ENCODE measurements around the gene GRM7. TPM values are rescaled to one million over a fixed set of nuclear protein-coding genes. Genes with fewer than 3 reads are reported as not detected.

The GRM7 gene
- total and polyA plus RNA-seq, 2 donors = 0.14 to 1.7 TPM

DNA sequence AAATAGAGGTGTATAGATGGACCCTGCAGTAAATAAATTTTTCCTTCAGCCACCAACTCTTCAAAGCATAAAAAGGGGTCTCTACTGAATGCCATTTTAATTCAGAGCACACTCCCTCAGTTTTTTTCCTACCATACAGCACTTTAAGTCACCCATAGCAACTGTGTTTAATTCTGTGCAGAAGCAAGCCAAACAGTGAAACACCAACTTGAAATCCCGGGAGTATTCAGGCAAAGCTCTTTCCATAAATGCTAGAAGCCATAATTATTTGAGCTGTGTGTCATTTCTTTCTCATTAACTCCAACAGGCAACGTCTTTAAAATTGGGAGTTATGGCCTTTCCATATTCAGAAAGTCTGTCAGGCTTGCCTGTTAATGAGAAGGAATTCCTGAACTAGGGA lies 562.1 kb downstream of the GRM7 start:
- no peak for DNase-seq (ENCODE audit: low read depth in 6 of 9, low spot score in 9 of 9)
- Histone ChIP-seq H3K27ac (ENCODE audit: low read depth in 1 of 2, low read length in 1 of 2) (no peak overlapping the region), H3K4me1 (ENCODE audit: control insufficient read depth in 2 of 2, insufficient read depth in 2 of 2, low read length in 2 of 2) (no peaks in the 10 kb centered on the region), H3K36me3 (ENCODE audit: control insufficient read depth in 2 of 2, insufficient read depth in 2 of 2, low read length in 1 of 2) (no peaks in the 10 kb centered on the region), H3K27me3 (ENCODE audit: control insufficient read depth in 2 of 2, insufficient read depth in 1 of 2, low read length in 1 of 2) (no peaks in the 10 kb centered on the region), H3K9me3 (ENCODE audit: control insufficient read depth in 2 of 2, insufficient read depth in 1 of 2, low read length in 1 of 2) (no peaks in the 10 kb centered on the region), H3K4me3 (ENCODE audit: low read length in 2 of 2) (no peak overlapping the region)
- WGBS = 90% methylated on average over 2 of the region's 2 CpGs

DNA sequence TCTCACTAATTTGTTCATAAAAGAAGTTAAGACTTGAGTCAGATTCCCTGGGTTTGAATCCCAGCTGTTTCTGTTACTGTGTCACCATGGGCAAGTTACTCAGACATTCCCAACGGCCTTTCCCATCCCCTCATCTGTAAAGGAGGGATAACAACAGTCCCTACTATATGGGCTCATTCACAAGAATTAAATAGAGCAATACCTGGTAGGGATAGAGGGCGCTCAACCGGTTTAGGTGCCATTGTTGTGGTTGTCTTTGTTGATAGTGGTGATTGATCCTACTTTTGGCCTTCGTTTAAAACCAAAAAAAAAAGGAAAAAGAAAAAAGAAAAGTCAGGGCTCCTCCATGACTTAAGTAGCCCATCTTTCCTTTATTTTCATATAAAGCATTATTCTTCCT lies 563.1 kb downstream of the GRM7 start:
- H3K27ac ChIP-seq (ENCODE audit: low read depth in 1 of 2, low read length in 1 of 2) = no peak overlapping the region
- no peak for DNase-seq (ENCODE audit: low read depth in 6 of 9, low spot score in 9 of 9)
- H3K36me3 ChIP-seq (ENCODE audit: control insufficient read depth in 2 of 2, insufficient read depth in 2 of 2, low read length in 1 of 2) = no peaks in the 10 kb centered on the region
- no peaks in the 10 kb centered on the region for H3K27me3 ChIP-seq (ENCODE audit: control insufficient read depth in 2 of 2, insufficient read depth in 1 of 2, low read length in 1 of 2)
- no peak overlapping the region for H3K4me3 ChIP-seq (ENCODE audit: low read length in 2 of 2)
- no peaks in the 10 kb centered on the region for H3K4me1 ChIP-seq (ENCODE audit: control insufficient read depth in 2 of 2, insufficient read depth in 2 of 2, low read length in 2 of 2)
- WGBS = 92% methylated on average over 4 of the region's 4 CpGs
- H3K9me3 ChIP-seq (ENCODE audit: control insufficient read depth in 2 of 2, insufficient read depth in 1 of 2, low read length in 1 of 2) = no peaks in the 10 kb centered on the region

DNA sequence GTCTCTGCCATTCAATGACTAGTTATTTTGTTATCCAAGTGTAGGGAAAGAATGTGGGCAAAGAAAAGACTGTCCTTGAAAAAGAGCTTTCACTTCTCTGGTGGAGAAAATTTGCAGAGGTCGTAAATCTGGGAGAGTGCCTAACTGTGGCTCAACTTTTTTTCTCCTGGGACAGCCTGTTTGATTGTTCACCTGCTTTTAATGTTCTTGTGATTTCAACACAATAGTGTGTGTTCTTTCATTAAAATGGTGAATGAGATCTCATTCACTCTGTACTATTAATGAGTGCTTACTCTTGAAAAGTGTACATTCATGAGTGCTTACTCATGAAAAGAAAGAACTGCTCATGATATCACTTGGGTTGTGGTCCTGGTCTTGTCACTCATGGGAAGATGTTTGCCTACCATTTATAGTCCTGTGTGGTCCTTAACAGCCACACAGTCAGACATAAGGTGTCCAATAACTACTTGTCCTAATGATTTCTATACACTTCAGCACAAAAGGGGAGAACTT lies 567.3 kb downstream of the GRM7 start:
- 92% methylated on average over 1 of the region's 1 CpG for WGBS
- H3K4me3 ChIP-seq (ENCODE audit: low read length in 2 of 2) = no peak overlapping the region
- H3K27ac ChIP-seq (ENCODE audit: low read depth in 1 of 2, low read length in 1 of 2) = no peak overlapping the region
- no peaks in the 10 kb centered on the region for H3K36me3 ChIP-seq (ENCODE audit: control insufficient read depth in 2 of 2, insufficient read depth in 2 of 2, low read length in 1 of 2)
- H3K27me3 ChIP-seq (ENCODE audit: control insufficient read depth in 2 of 2, insufficient read depth in 1 of 2, low read length in 1 of 2) = no peaks in the 10 kb centered on the region
- no peak for DNase-seq (ENCODE audit: low read depth in 6 of 9, low spot score in 9 of 9)
- H3K4me1 ChIP-seq (ENCODE audit: control insufficient read depth in 2 of 2, insufficient read depth in 2 of 2, low read length in 2 of 2) = no peaks in the 10 kb centered on the region
- no peaks in the 10 kb centered on the region for H3K9me3 ChIP-seq (ENCODE audit: control insufficient read depth in 2 of 2, insufficient read depth in 1 of 2, low read length in 1 of 2)

DNA sequence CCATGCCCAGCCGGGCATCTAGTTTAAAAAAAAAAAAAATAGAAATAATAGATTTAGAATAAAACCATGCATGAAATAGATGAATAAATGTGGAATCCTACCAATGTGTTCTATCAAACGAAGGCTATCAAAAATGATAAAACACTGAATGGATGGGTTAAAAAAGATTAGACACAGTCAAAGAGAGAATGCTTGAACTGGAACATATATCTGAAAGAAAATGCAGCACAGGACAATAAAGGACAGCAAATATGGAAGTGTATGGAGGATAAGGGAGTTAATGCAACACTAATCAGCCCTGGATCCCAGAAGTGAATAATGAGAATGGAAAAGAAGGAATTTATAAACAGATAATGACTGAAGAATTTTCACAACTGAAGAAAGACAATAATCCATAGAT lies 571.7 kb downstream of the GRM7 start:
- Histone ChIP-seq H3K27ac (ENCODE audit: low read depth in 1 of 2, low read length in 1 of 2) (no peak overlapping the region), H3K36me3 (ENCODE audit: control insufficient read depth in 2 of 2, insufficient read depth in 2 of 2, low read length in 1 of 2) (no peaks in the 10 kb centered on the region), H3K4me3 (ENCODE audit: low read length in 2 of 2) (no peak overlapping the region), H3K27me3 (ENCODE audit: control insufficient read depth in 2 of 2, insufficient read depth in 1 of 2, low read length in 1 of 2) (no peaks in the 10 kb centered on the region), H3K9me3 (ENCODE audit: control insufficient read depth in 2 of 2, insufficient read depth in 1 of 2, low read length in 1 of 2) (no peaks in the 10 kb centered on the region), H3K4me1 (ENCODE audit: control insufficient read depth in 2 of 2, insufficient read depth in 2 of 2, low read length in 2 of 2) (no peaks in the 10 kb centered on the region)
- no peak for DNase-seq (ENCODE audit: low read depth in 6 of 9, low spot score in 9 of 9)
- WGBS = 94% methylated on average over 2 of the region's 2 CpGs

DNA sequence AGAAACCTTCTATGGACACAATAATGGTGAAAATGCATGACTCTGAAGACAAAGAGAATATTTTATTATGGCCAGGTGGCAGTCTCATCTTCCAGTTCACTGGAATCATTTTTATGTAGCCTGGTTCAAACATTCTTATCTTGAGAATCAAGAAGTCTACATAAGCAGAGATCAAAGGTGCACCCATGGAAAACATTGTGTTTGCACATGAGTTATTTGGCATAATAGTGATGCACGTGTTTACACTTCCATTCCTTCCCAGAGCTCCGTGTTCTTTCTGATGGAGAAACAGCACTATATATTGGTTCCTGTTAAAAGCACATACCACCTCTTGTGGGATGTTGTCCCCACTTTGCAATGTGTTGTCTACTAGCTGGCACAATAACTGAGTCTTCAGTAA lies 572.2 kb downstream of the GRM7 start:
- no peak for DNase-seq (ENCODE audit: low read depth in 6 of 9, low spot score in 9 of 9)
- no peaks in the 10 kb centered on the region for H3K4me1 ChIP-seq (ENCODE audit: control insufficient read depth in 2 of 2, insufficient read depth in 2 of 2, low read length in 2 of 2)
- no peaks in the 10 kb centered on the region for H3K27me3 ChIP-seq (ENCODE audit: control insufficient read depth in 2 of 2, insufficient read depth in 1 of 2, low read length in 1 of 2)
- H3K36me3 ChIP-seq (ENCODE audit: control insufficient read depth in 2 of 2, insufficient read depth in 2 of 2, low read length in 1 of 2) = no peaks in the 10 kb centered on the region
- no peak overlapping the region for H3K4me3 ChIP-seq (ENCODE audit: low read length in 2 of 2)
- 96% methylated on average over 2 of the region's 2 CpGs for WGBS
- no peaks in the 10 kb centered on the region for H3K9me3 ChIP-seq (ENCODE audit: control insufficient read depth in 2 of 2, insufficient read depth in 1 of 2, low read length in 1 of 2)
- H3K27ac ChIP-seq (ENCODE audit: low read depth in 1 of 2, low read length in 1 of 2) = no peak overlapping the region

DNA sequence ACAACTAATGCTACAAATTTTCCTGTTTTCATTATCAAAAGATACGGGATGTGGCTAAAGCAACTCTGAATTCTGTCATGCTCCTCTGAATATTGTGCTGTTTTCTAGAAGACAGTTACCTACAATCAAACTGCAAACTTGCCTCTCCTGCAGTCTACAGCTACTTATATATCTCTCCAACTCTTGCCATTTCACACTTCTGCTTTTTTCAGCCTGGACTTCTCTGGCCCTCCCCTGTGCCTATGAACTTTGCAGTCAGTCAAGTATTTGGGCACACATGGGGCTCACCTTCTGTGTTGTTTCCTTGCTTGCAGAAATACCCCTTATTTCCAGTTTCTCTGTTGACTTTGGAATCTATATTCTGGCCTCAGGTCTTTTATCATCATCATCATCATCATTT lies 575.6 kb downstream of the GRM7 start:
- Histone ChIP-seq H3K9me3 (ENCODE audit: control insufficient read depth in 2 of 2, insufficient read depth in 1 of 2, low read length in 1 of 2) (no peaks in the 10 kb centered on the region), H3K4me3 (ENCODE audit: low read length in 2 of 2) (no peak overlapping the region), H3K36me3 (ENCODE audit: control insufficient read depth in 2 of 2, insufficient read depth in 2 of 2, low read length in 1 of 2) (no peaks in the 10 kb centered on the region), H3K4me1 (ENCODE audit: control insufficient read depth in 2 of 2, insufficient read depth in 2 of 2, low read length in 2 of 2) (no peaks in the 10 kb centered on the region), H3K27me3 (ENCODE audit: control insufficient read depth in 2 of 2, insufficient read depth in 1 of 2, low read length in 1 of 2) (no peaks in the 10 kb centered on the region), H3K27ac (ENCODE audit: low read depth in 1 of 2, low read length in 1 of 2) (no peak overlapping the region)
- no peak for DNase-seq (ENCODE audit: low read depth in 6 of 9, low spot score in 9 of 9)
- 91% methylated on average over 1 of the region's 1 CpG for WGBS

DNA sequence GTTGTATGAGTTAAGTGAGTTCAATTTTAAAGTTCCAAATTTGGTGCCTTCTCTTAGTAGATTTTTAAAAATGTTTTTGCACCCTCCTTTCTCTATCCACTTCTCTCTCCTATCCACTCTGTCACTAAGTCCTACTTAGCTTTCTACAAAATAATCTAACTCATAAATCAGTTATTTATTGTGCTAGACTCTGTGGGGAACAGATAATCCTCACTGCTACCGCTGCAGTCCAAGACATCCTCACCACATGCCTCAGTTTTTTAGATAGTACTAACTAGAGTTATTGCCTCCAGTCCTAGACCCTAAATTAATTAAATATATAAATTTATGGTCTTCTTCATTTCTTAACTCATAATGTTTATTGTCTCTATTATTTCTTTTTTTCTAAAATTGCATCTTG lies 576.3 kb downstream of the GRM7 start:
- 97% methylated on average over 1 of the region's 1 CpG for whole genome bisulfite sequencing
- no peaks in the 10 kb centered on the region for H3K36me3 ChIP-seq (ENCODE audit: control insufficient read depth in 2 of 2, insufficient read depth in 2 of 2, low read length in 1 of 2)
- no peaks in the 10 kb centered on the region for H3K9me3 ChIP-seq (ENCODE audit: control insufficient read depth in 2 of 2, insufficient read depth in 1 of 2, low read length in 1 of 2)
- H3K4me3 ChIP-seq (ENCODE audit: low read length in 2 of 2) = no peak overlapping the region
- H3K4me1 ChIP-seq (ENCODE audit: control insufficient read depth in 2 of 2, insufficient read depth in 2 of 2, low read length in 2 of 2) = no peaks in the 10 kb centered on the region
- DNase-seq (ENCODE audit: low read depth in 6 of 9, low spot score in 9 of 9) = no peak
- H3K27ac ChIP-seq (ENCODE audit: low read depth in 1 of 2, low read length in 1 of 2) = no peak overlapping the region
- H3K27me3 ChIP-seq (ENCODE audit: control insufficient read depth in 2 of 2, insufficient read depth in 1 of 2, low read length in 1 of 2) = no peaks in the 10 kb centered on the region

DNA sequence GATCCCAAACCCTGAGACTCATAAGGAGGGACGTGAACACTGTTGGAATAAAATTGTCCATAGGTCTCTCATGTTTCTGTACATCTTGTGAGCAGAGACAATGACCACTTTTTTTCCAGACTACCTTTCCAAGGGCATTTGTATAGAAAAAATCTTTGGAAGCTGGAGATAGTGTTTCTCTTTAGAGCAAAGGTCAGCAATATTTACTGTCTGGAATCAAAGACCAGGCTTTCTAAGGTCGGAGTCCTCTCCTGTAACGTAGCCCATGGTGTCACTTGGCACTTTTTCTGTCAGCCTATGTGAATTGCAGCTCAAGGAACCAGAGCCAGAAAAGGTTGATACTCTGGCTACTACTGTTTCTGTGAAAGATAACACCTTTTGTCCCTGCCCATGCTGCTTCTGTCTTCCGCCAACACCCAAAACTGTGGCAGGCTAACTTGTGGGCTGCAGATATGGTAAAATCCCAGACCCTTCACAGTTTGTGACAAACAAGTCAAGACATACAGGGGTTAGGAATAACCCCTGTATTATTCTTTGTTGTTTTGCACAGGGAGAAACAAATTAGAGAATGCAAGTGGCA lies 578.3 kb downstream of the GRM7 start:
- Histone ChIP-seq H3K27ac (ENCODE audit: low read depth in 1 of 2, low read length in 1 of 2) (no peak overlapping the region), H3K4me3 (ENCODE audit: low read length in 2 of 2) (no peak overlapping the region), H3K9me3 (ENCODE audit: control insufficient read depth in 2 of 2, insufficient read depth in 1 of 2, low read length in 1 of 2) (no peaks in the 10 kb centered on the region), H3K36me3 (ENCODE audit: control insufficient read depth in 2 of 2, insufficient read depth in 2 of 2, low read length in 1 of 2) (no peaks in the 10 kb centered on the region), H3K27me3 (ENCODE audit: control insufficient read depth in 2 of 2, insufficient read depth in 1 of 2, low read length in 1 of 2) (no peaks in the 10 kb centered on the region), H3K4me1 (ENCODE audit: control insufficient read depth in 2 of 2, insufficient read depth in 2 of 2, low read length in 2 of 2) (no peaks in the 10 kb centered on the region)
- no peak for DNase-seq (ENCODE audit: low read depth in 6 of 9, low spot score in 9 of 9)
- 94% methylated on average over 4 of the region's 4 CpGs for WGBS

DNA sequence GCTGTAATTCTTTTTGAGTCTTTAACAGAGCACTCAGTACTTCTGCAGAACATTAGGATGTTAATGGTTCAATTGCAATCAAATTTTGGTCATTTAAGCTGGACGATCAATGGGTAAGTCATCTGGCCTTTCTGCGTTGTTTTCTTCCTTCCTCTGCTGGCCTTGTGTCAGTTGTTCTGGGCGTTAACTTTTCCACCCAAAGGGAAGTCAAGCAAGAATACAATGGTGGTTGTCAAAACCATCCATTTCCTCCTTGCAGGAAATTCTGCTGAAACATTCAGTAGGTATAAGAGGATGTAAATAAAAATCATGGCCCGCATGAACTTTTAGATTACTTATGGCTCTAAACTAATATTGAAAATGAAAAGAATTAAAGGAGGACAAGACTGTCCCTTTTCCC lies 584.0 kb downstream of the GRM7 start:
- Histone ChIP-seq H3K27me3 (ENCODE audit: control insufficient read depth in 2 of 2, insufficient read depth in 1 of 2, low read length in 1 of 2) (no peaks in the 10 kb centered on the region), H3K27ac (ENCODE audit: low read depth in 1 of 2, low read length in 1 of 2) (no peak overlapping the region), H3K4me1 (ENCODE audit: control insufficient read depth in 2 of 2, insufficient read depth in 2 of 2, low read length in 2 of 2) (no peaks in the 10 kb centered on the region), H3K36me3 (ENCODE audit: control insufficient read depth in 2 of 2, insufficient read depth in 2 of 2, low read length in 1 of 2) (no peaks in the 10 kb centered on the region), H3K9me3 (ENCODE audit: control insufficient read depth in 2 of 2, insufficient read depth in 1 of 2, low read length in 1 of 2) (no peaks in the 10 kb centered on the region), H3K4me3 (ENCODE audit: low read length in 2 of 2) (no peak overlapping the region)
- DNase-seq (ENCODE audit: low read depth in 6 of 9, low spot score in 9 of 9) = no peak
- WGBS = 58% methylated on average over 4 of the region's 4 CpGs

DNA sequence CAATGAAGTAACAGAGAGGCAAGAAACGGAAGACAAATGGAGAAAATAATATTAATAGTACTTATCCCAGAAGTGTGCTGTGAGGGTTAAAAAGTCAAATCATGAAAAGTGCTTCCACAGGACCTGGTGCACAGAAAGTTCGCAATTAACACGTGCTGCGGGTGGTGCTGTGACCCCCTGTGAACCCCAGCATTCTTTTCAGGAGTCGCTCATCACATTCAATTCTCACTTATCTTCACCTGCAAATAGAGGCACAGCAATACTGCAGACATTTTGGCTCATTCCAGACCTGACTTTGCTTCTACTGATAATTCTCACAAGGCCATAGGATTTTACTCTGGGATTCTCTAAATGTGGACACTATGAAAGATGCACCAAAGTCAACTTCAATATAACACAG lies 584.4 kb downstream of the GRM7 start:
- H3K27me3 ChIP-seq (ENCODE audit: control insufficient read depth in 2 of 2, insufficient read depth in 1 of 2, low read length in 1 of 2) = no peaks in the 10 kb centered on the region
- WGBS = 90% methylated on average over 5 of the region's 5 CpGs
- H3K4me1 ChIP-seq (ENCODE audit: control insufficient read depth in 2 of 2, insufficient read depth in 2 of 2, low read length in 2 of 2) = no peaks in the 10 kb centered on the region
- no peak overlapping the region for H3K4me3 ChIP-seq (ENCODE audit: low read length in 2 of 2)
- H3K27ac ChIP-seq (ENCODE audit: low read depth in 1 of 2, low read length in 1 of 2) = no peak overlapping the region
- H3K9me3 ChIP-seq (ENCODE audit: control insufficient read depth in 2 of 2, insufficient read depth in 1 of 2, low read length in 1 of 2) = no peaks in the 10 kb centered on the region
- H3K36me3 ChIP-seq (ENCODE audit: control insufficient read depth in 2 of 2, insufficient read depth in 2 of 2, low read length in 1 of 2) = no peaks in the 10 kb centered on the region
- DNase-seq (ENCODE audit: low read depth in 6 of 9, low spot score in 9 of 9) = no peak

Measured in thymus (tissue), 11 donors.